ENCODE data around the gene FAM171A1. TPM values are rescaled to one million over a fixed set of nuclear protein-coding genes. Genes with fewer than 3 reads are reported as not detected.
"Not testable (repeated sequence)": the region's sequence is repeated elsewhere in the genome, so short reads cannot be mapped to it uniquely, and the experiment has no call there.

Gene FAM171A1
- total RNA-seq, 3 donors from 2014 or later: 7.6 to 11.7 (median 9.5) TPM

DNA sequence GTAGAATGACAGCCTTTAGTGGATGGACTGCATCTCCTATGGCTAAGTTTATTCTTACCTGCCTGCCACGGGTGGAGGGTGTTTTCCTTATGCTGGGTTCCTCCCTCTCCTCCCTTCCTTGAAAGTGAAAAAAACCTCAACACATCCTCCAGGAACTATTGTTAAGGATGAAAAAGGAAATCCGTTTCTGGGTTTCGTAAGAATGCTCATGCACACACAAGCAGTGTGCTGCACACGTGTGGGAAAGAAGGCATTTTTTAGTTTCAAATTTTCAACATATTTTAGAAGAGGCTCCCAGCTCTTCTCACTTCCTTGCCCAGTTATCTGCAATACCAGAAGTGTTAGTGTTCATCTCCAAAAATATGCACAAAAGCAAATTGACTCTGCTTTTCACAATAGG is 90.6 kb downstream of the FAM171A1 start:
- Histone ChIP-seq H3K27me3 (no peaks in the 10 kb centered on the region), H3K9me3 (no peaks in the 10 kb centered on the region), H3K36me3 (no peaks in the 10 kb centered on the region), H3K4me1 (no peaks in the 10 kb centered on the region), H3K4me3 (no peak overlapping the region), H3K27ac (no peak overlapping the region)
- no peak for DNase-seq (ENCODE audit: low spot score in 2 of 2)
- intact Hi-C loops (cut with DNase I; ENCODE audit: low total_unique reads): no loop called here
- TF ChIP-seq, protein P1, sequence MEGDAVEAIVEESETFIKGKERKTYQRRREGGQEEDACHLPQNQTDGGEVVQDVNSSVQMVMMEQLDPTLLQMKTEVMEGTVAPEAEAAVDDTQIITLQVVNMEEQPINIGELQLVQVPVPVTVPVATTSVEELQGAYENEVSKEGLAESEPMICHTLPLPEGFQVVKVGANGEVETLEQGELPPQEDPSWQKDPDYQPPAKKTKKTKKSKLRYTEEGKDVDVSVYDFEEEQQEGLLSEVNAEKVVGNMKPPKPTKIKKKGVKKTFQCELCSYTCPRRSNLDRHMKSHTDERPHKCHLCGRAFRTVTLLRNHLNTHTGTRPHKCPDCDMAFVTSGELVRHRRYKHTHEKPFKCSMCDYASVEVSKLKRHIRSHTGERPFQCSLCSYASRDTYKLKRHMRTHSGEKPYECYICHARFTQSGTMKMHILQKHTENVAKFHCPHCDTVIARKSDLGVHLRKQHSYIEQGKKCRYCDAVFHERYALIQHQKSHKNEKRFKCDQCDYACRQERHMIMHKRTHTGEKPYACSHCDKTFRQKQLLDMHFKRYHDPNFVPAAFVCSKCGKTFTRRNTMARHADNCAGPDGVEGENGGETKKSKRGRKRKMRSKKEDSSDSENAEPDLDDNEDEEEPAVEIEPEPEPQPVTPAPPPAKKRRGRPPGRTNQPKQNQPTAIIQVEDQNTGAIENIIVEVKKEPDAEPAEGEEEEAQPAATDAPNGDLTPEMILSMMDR (IDR thresholded peaks at IDR 0.05): no peak
- TF ChIP-seq POLR2A (IDR thresholded peaks at IDR 0.05) (no peak), POLR2AphosphoS5 (IDR thresholded peaks at IDR 0.05) (no peak)

DNA sequence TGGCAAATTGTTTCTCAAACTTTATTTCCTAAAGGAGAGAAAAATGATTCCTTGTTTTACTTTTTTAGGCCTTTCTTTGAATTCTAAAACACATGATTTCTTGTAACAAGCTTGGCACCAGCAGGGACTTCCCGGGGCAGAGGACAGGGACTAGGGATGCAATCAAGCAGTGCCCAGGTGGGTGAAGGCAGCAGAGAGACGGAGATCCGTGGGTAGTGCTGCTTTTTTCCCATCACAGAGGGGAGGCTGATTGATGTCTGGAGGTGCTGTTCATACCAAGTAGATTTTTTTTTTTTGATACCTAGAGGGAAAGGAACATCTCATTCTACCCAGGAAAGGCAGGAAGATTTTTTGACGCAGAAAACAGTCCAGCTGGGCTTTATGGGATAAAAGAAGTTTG is 91.9 kb downstream of the FAM171A1 start:
- H3K4me1 ChIP-seq: no peaks in the 10 kb centered on the region
- no peaks in the 10 kb centered on the region for H3K27me3 ChIP-seq
- intact Hi-C loops (cut with DNase I; ENCODE audit: low total_unique reads): loop anchor here (10.0 kb wide), 1 partner anchor 1066 kb away; no protein-coding TSS in a partner anchor
- no peak overlapping the region for H3K27ac ChIP-seq
- H3K36me3 ChIP-seq: no peaks in the 10 kb centered on the region
- H3K4me3 ChIP-seq: no peak overlapping the region
- no peaks in the 10 kb centered on the region for H3K9me3 ChIP-seq
- DNase-seq (ENCODE audit: low spot score in 2 of 2): no peak
- TF ChIP-seq POLR2AphosphoS5 (IDR thresholded peaks at IDR 0.05) (no peak), POLR2A (IDR thresholded peaks at IDR 0.05) (no peak)
- TF ChIP-seq, protein P1 (IDR thresholded peaks at IDR 0.05): no peak

DNA sequence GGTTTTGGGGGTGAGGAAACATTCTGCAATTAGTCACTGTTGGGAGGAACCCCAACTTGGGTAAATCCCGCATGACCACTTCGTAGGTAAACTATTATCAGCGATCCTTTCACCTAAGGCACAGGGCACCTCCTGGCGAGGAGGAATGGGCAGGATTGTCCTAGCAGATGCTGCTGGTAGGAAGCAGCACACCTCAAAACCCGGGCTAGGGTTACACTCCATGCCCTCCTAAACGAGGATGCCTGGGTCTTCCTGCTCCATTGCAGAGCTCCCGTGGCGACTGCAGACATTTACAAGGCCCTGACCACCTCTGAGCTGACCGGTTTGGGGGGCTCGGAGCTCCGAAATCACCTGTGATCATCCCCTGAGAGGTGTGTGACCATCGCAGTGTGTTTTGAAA is 92.3 kb downstream of the FAM171A1 start:
- H3K27ac ChIP-seq: no peak overlapping the region
- TF ChIP-seq, protein P1 (IDR thresholded peaks at IDR 0.05): no peak
- TF ChIP-seq POLR2AphosphoS5 (IDR thresholded peaks at IDR 0.05) (no peak), POLR2A (IDR thresholded peaks at IDR 0.05) (no peak)
- no peaks in the 10 kb centered on the region for H3K9me3 ChIP-seq
- H3K4me3 ChIP-seq: no peak overlapping the region
- intact Hi-C loops (cut with DNase I; ENCODE audit: low total_unique reads): loop anchor here (10.0 kb wide), 1 partner anchor 1066 kb away; no protein-coding TSS in a partner anchor
- no peaks in the 10 kb centered on the region for H3K27me3 ChIP-seq
- H3K4me1 ChIP-seq: no peaks in the 10 kb centered on the region
- H3K36me3 ChIP-seq: no peaks in the 10 kb centered on the region
- no peak for DNase-seq (ENCODE audit: low spot score in 2 of 2)

GRCh38 chr10:15276039-15276438 is 95.0 kb downstream of the FAM171A1 start:
- intact Hi-C loops (cut with DNase I; ENCODE audit: low total_unique reads): loop anchor here (10.0 kb wide), 1 partner anchor 1069 kb away; no protein-coding TSS in a partner anchor
- DNase-seq (ENCODE audit: low spot score in 2 of 2); H3K4me1 ChIP-seq; H3K27ac ChIP-seq; H3K36me3 ChIP-seq; H3K27me3 ChIP-seq; H3K9me3 ChIP-seq; H3K4me3 ChIP-seq: not testable (repeated sequence)

GRCh38 chr10:15269838-15270237 is 101.3 kb downstream of the FAM171A1 start:
- intact Hi-C loops (cut with DNase I; ENCODE audit: low total_unique reads): loop anchor here (10.0 kb wide), 1 partner anchor 1075 kb away; no protein-coding TSS in a partner anchor
- not testable (repeated sequence) for DNase-seq (ENCODE audit: low spot score in 2 of 2)
- H3K9me3 ChIP-seq: peaks cover 0 to 11% of the 10 kb centered on the region in 2 donors

DNA sequence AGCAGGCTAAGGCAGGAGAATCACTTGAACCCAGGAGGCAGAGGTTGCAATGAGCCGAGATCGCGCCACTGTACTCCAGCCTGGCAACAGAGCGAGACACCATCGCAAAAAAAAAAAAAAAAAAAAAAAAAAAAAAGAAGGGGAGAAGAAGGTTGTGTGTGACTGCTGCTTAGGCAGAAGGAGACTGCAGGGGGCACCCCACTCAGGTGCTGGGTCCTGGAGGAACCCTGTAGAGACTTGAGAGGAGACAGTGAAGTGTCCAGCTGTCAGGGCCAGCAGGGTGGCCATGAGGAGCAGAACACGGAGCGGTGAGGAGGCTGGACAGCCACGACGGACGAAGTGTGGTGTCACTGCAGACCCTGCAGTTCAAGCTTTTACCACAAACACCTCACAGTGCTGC is 103.6 kb downstream of the FAM171A1 start:
- H3K27me3 ChIP-seq: no peaks in the 10 kb centered on the region
- H3K4me1 ChIP-seq: no peaks in the 10 kb centered on the region
- TF ChIP-seq POLR2AphosphoS5 (IDR thresholded peaks at IDR 0.05) (no peak), POLR2A (IDR thresholded peaks at IDR 0.05) (no peak)
- TF ChIP-seq, protein P1 (IDR thresholded peaks at IDR 0.05): no peak
- H3K27ac ChIP-seq: no peak overlapping the region
- no peak for DNase-seq (ENCODE audit: low spot score in 2 of 2)
- intact Hi-C loops (cut with DNase I; ENCODE audit: low total_unique reads): no loop called here
- H3K4me3 ChIP-seq: no peak overlapping the region
- H3K36me3 ChIP-seq: no peaks in the 10 kb centered on the region
- H3K9me3 ChIP-seq: peaks cover 0 to 11% of the 10 kb centered on the region in 2 donors

More at GRCh38 chr10:15269838-15270237, 101.3 kb downstream of the FAM171A1 start:
- H3K27me3 ChIP-seq, H3K4me3 ChIP-seq, H3K27ac ChIP-seq, H3K36me3 ChIP-seq, H3K4me1 ChIP-seq: not testable (repeated sequence)
